GM12878 (cell line): ENCODE data around the gene PLEKHO1. TPM values are rescaled to one million over a fixed set of nuclear protein-coding genes. Genes with fewer than 3 reads are reported as not detected.

ENCODE experiments used
- BHLHE40 ChIP-seq, 2 experiments: fragments of 450-650 bp in 1 of 2; IDR thresholded peaks; 2 replicates each; pipeline ENCODE4 v1.6.1; 2011 to 2017; ENCODE audit warnings: low read depth in 2 of 2, borderline replicate concordance in 1 of 2, improper control_type of control experiment in 1 of 2, low read length in 1 of 2, mild to moderate bottlenecking in 1 of 2
- CHD2 ChIP-seq: IDR thresholded peaks from 2 replicates; pipeline ENCODE4 v1.6.1; 2011; ENCODE audit warnings: low read depth, low read length, improper control_type of control experiment, borderline replicate concordance
- E2F4 ChIP-seq: IDR thresholded peaks from 2 replicates; pipeline ENCODE4 v1.6.1; 2012; ENCODE audit warnings: low read depth, low read length, improper control_type of control experiment
- ETV6 ChIP-seq, 2 experiments: fragments of 450-650 bp in 1 of 2; IDR thresholded peaks in 1 of 2; conservative IDR thresholded peaks in 1 of 2; 2 replicates each; pipeline ENCODE4 v1.6.1; 2014; ENCODE audit warnings: antibody characterized with exemption in 1 of 2, borderline replicate concordance in 1 of 2, low read depth in 1 of 2, mild to moderate bottlenecking in 1 of 2, moderate library complexity in 1 of 2
- MLLT1 ChIP-seq: fragments of 450-650 bp; IDR thresholded peaks from 2 replicates; pipeline ENCODE4 v1.6.1; 2016; ENCODE audit warnings: mild to moderate bottlenecking
- POLR2AphosphoS5 ChIP-seq: IDR thresholded peaks from 2 replicates; pipeline ENCODE4 v1.6.1; 2011; ENCODE audit warnings: mild to moderate bottlenecking, low read length, inconsistent platforms
- PRDM15 ChIP-seq: fragments of 450-650 bp; formaldehyde crosslinking; IDR thresholded peaks from 2 replicates; pipeline ENCODE4 v1.4.0; 2020; ENCODE audit warnings: mild to moderate bottlenecking, moderate library complexity
- USF1 ChIP-seq: IDR thresholded peaks from 2 replicates; pipeline ENCODE4 v1.6.1; 2011; ENCODE audit warnings: borderline replicate concordance, low read depth, mild to moderate bottlenecking, moderate library complexity, mixed read lengths, low read length; ENCODE audit not compliant: insufficient read depth; ENCODE audit errors: extremely low read length
- ZBTB11 ChIP-seq: fragments of 450-650 bp; formaldehyde crosslinking; IDR thresholded peaks from 2 replicates; pipeline ENCODE4 v1.5.0; 2022; ENCODE audit warnings: mild to moderate bottlenecking, missing genetic modification characterization
- ZNF207 ChIP-seq: fragments of 450-650 bp; IDR thresholded peaks from 2 replicates; pipeline ENCODE4 v1.6.1; 2014; ENCODE audit warnings: antibody characterized with exemption, mild to moderate bottlenecking, borderline replicate concordance
- ZNF687 ChIP-seq: fragments of 450-650 bp; IDR thresholded peaks from 2 replicates; pipeline ENCODE4 v1.6.1; 2017; ENCODE audit warnings: mild to moderate bottlenecking, moderate library complexity
- polyA plus RNA-seq, 11 experiments: library from polyadenylated mRNA; depleted of rRNA in 4 of 11; unstranded in 6 of 11; stranded (reverse) in 5 of 11; fragments of >200 nt; fragmentation: Nextera tagmentation in 4 of 11; fragmentation: Illumina TruSeq in 1 of 11; extraction: Ambion mirVana in 4 of 11; extraction: Trizol in 1 of 11; gene quantifications; 1 replicate in 1 of 11; 2 replicates in 10 of 11; pipeline versions ENCODE4 v1.2.1 to v1.2.3, GENCODE V29; 2011 to 2016; ENCODE audit warnings: inconsistent platforms in 2 of 11, missing spikeins in 2 of 11, low read depth in 1 of 11
- total RNA-seq, 4 experiments: library from RNA; depleted of rRNA in 3 of 4; stranded (reverse); fragments of >200 nt in 3 of 4; fragmentation: Illumina TruSeq in 1 of 4; extraction: Trizol in 1 of 4; gene quantifications; 2 replicates each; pipeline versions ENCODE4 v1.2.1 to v1.2.3, GENCODE V29; 2013 to 2021

Gene PLEKHO1
- total and polyA plus RNA-seq, 10 of the 15 experiments (the other 5 are each of a cell fraction or from before 2014, with no cell fraction given) = 5.3 to 184 (median 88.8) TPM

GRCh38 chr1:150160964-150161621, 11.4 kb downstream of the PLEKHO1 start (continued):
- TF ChIP-seq ZBTB11 (CRISPR knock-in tag) (no peak), ETV6 (conservative IDR thresholded peaks at IDR 0.05 in 1 of 2, IDR thresholded peaks at IDR 0.05 in 1 of 2; ENCODE audit: borderline replicate concordance in 1 of 2, low read depth in 1 of 2) (no peak), PRDM15 (peak; percentile 75), BHLHE40 (IDR thresholded peaks at IDR 0.05; ENCODE audit: borderline replicate concordance in 1 of 2, low read depth in 2 of 2, low read length in 1 of 2) (0 out of 4 replicates have a peak, but pooled peaks of 1 of the 2 experiments have one; percentile 28), ZNF687 (peak; percentile 91), E2F4 (no peak), ZNF207 (no peak), CHD2 (0 out of 2 replicates have a peak, but pooled peaks have one; percentile 33), POLR2AphosphoS5 (peak; percentile 62), USF1 (no peak), MLLT1 (no peak)
